GM13976 (cell line): ENCODE measurements around the gene NEO1.

ENCODE experiments used
- DNase-seq: peaks from one replicate; pipeline ENCODE4 v3.0.0; 2012; ENCODE audit warnings: low spot score
- in situ Hi-C: fragments of 300-500 bp; cut with MboI; formaldehyde crosslinking; loops from one replicate; pipeline ENCODE4 v1.12.0; 2022; ENCODE audit warnings: low sequenced_read_pairs, mixed read lengths, inconsistent platforms; ENCODE audit not compliant: unreplicated experiment
- TF ChIP-seq, protein P1 (sequence below): IDR thresholded peaks from 2 replicates; pipeline ENCODE4 v1.5.1; 2012; ENCODE audit warnings: borderline replicate concordance, mild to moderate bottlenecking; ENCODE audit not compliant: insufficient read depth; ENCODE audit errors: extremely low read depth, missing control alignments, control extremely low read depth

The NEO1 gene

DNA sequence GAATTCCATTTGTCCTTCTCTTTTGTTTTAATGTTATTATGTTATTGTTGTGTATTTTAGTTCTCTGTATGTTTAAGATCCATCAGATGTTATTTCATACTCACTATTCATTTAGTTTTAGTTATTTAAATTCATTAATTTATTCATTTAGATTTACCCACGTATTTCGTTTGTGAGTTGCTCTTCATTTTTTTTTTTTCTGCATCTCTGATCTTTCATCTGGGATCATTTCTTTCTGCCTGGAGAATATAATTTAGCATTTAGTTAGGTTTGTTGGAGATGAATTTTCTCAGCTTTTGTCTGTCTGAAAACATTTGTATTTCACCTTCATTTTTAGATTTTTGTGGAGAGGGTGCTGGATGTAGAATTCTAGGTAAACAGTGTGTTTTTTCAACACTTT, 12.9 kb downstream of the NEO1 start:
- in situ Hi-C loops: no loop called here
- TF ChIP-seq, protein P1, sequence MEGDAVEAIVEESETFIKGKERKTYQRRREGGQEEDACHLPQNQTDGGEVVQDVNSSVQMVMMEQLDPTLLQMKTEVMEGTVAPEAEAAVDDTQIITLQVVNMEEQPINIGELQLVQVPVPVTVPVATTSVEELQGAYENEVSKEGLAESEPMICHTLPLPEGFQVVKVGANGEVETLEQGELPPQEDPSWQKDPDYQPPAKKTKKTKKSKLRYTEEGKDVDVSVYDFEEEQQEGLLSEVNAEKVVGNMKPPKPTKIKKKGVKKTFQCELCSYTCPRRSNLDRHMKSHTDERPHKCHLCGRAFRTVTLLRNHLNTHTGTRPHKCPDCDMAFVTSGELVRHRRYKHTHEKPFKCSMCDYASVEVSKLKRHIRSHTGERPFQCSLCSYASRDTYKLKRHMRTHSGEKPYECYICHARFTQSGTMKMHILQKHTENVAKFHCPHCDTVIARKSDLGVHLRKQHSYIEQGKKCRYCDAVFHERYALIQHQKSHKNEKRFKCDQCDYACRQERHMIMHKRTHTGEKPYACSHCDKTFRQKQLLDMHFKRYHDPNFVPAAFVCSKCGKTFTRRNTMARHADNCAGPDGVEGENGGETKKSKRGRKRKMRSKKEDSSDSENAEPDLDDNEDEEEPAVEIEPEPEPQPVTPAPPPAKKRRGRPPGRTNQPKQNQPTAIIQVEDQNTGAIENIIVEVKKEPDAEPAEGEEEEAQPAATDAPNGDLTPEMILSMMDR: no peak

DNA sequence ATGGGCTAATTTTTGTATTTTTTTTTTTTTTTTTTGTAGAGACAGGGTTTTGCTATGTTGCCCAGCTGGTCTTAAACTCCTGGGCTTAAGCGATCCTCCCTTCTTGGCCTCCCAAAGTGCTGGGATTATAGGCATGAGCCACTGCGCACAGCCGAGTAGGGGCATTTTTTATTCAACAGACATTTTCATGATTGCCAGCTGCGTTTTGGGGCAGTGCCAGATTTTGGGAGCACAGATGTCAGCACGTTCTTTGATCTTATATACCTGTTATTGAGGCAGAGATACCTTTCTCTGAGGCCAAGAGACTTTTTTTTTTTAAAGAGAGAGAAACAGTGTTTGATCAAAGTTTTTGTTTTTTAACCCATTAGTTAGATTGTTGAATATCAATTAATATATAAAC, 16.8 kb downstream of the NEO1 start:
- DNase-seq: no peak
- TF ChIP-seq, protein P1: no peak
- in situ Hi-C loops: no loop called here

More for the DNA sequence above, 12.9 kb downstream of the NEO1 start:
- DNase-seq: no peak

DNA sequence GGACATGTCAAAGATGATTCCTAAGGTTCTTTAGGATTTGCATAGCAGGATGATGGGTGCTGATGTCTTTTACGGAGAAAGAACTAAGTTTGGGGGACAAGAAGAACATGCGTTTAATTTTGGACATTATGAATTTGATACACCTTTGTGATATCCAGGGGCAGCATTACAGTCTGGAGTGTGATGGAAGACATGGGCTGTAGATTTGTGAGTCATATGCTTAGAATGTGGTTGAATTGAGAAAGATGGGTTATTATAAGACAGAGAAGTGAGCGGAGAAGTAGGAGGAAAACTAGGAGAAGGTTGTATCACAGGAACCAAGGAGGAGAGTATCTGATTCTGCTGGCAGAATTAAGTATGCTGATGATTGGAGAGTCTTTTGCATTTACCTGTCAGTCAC, 20.6 kb downstream of the NEO1 start:
- in situ Hi-C loops: no loop called here
- TF ChIP-seq, protein P1: no peak
- DNase-seq: no peak

DNA sequence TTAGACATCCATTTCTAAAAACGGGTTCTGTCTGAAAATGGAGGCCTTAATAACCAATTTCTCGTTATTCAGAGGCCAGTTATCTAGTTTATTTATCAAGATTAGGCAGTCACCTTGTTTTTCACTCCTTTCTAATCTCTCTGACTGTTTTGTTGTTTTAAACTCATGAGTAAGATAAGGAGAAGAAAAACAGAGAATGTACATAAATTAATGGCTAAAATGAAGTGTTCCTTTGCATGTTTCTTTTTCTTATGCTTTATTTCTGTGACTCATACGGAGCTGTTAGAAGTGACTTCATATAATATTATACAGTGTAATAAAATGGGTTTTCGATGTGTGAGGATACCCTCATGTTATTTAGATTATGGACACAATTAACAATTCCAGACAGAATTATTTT, 22.0 kb downstream of the NEO1 start:
- in situ Hi-C loops: no loop called here
- DNase-seq: no peak
- TF ChIP-seq, protein P1: no peak

DNA sequence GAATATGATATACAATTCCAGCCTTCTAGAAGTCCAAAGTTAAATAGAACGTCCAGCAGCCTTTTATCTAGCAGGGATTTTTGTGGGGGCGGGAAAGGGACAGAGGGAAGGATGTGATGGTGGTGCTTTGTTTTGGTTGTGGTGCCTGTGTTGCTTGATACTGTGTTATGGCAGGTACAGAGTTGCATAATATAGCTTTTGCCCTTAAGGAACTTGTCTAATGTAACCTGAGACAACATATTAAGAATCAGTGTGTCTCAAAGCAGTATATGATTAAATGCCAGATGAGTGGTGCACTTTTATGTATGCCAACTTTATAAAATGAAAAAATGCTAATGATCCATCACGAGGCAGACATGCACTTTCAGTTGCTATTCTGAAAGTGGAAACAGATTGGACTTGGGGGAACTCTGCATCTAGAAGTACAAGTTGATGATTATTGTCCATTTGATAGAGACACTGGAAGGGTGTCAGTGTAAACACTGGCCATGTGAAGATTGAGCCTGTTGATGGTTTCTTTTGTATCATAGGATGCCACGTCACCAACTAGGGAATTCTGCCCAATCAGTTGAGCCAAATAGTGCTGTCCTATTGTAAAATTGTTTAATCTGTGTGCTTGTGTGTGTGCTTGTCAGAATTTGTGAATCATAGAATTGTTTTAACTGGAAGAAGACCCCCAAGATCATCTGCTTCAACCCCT, 23.0 kb downstream of the NEO1 start:
- no peak for DNase-seq
- TF ChIP-seq, protein P1: no peak
- in situ Hi-C loops: loop anchor here (25.0 kb wide), 1 partner anchor 363 kb away; no protein-coding TSS in a partner anchor

DNA sequence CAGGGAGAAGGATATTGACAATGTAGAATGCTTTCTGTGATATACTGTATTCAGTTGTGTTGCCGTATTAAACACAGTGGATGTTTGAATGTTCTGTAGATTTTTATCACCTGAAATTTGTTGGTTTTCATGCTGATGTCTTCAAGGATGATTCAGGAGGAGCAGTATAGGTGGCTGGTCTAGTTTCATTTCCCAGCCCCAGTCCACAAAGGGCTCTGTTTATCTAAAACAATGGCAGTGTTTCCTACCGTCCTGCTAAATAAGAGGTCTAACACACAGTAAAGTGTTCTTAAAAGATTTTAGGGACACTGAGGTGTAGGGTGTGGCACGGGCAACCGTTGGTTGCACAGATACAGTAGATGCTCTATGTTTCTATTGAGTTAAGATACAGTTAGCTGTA, 26.0 kb downstream of the NEO1 start:
- TF ChIP-seq, protein P1: no peak
- no peak for DNase-seq
- in situ Hi-C loops: loop anchor here (25.0 kb wide), 1 partner anchor 366 kb away; no protein-coding TSS in a partner anchor
